Measurements from ENCODE around the gene ZBED3.

Gene ZBED3

GRCh38 chr5:77076961-77077828 lies 9.9 kb downstream of the ZBED3 start:
- peak; percentile 38 for DNase-seq

GRCh38 chr5:77074745-77075144 lies 12.3 kb downstream of the ZBED3 start:
- no peak for DNase-seq

GRCh38 chr5:77073667-77074066 lies 13.4 kb downstream of the ZBED3 start:
- DNase-seq: no peak

- DNase-seq: no peak
These were observed 20.2 kb downstream of the ZBED3 start for GRCh38 chr5:77066823-77067442.

GRCh38 chr5:77066184-77066583 lies 20.9 kb downstream of the ZBED3 start:
- no peak for DNase-seq

GRCh38 chr5:77065256-77065655 lies 21.8 kb downstream of the ZBED3 start:
- DNase-seq: no peak

GRCh38 chr5:77064040-77064439 lies 23.0 kb downstream of the ZBED3 start:
- no peak for DNase-seq

- DNase-seq: no peak
These were observed 40.5 kb downstream of the ZBED3 start for GRCh38 chr5:77046416-77047073.

GRCh38 chr5:77035950-77036349 lies 51.1 kb downstream of the ZBED3 start:
- no peak for DNase-seq

GRCh38 chr5:77033338-77033737 lies 53.7 kb downstream of the ZBED3 start:
- no peak for DNase-seq

GRCh38 chr5:77032635-77033034 lies 54.5 kb downstream of the ZBED3 start:
- DNase-seq: no peak

- DNase-seq: no peak
These were observed 55.2 kb downstream of the ZBED3 start for GRCh38 chr5:77031891-77032290.

GRCh38 chr5:77030097-77031071 lies 56.7 kb downstream of the ZBED3 start, which contains the start of gene AGGF1:
Gene AGGF1 (plus strand): TSS chr5:77030404. CDS start chr5:77030767, 363 bp downstream.
- peak; percentile 87 for DNase-seq

GRCh38 chr5:77029376-77029885 lies 57.7 kb downstream of the ZBED3 start:
- no peak for DNase-seq

- no peak for DNase-seq
These were observed 58.3 kb downstream of the ZBED3 start for GRCh38 chr5:77028631-77029375.

- DNase-seq: no peak
These were observed 62.6 kb downstream of the ZBED3 start for GRCh38 chr5:77024490-77024889.

GRCh38 chr5:77022511-77023417 lies 64.3 kb downstream of the ZBED3 start:
- DNase-seq: no peak
